ENCODE measurements around the gene DHX29. TPM values are rescaled to one million over a fixed set of nuclear protein-coding genes. Genes with fewer than 3 reads are reported as not detected.
"Not testable (repeated sequence)": the region's sequence is repeated elsewhere in the genome, so short reads cannot be mapped to it uniquely, and the experiment has no call there.

DHX29 gene
- total RNA-seq, 1 donor from 2014 or later = 20.4 TPM

DNA sequence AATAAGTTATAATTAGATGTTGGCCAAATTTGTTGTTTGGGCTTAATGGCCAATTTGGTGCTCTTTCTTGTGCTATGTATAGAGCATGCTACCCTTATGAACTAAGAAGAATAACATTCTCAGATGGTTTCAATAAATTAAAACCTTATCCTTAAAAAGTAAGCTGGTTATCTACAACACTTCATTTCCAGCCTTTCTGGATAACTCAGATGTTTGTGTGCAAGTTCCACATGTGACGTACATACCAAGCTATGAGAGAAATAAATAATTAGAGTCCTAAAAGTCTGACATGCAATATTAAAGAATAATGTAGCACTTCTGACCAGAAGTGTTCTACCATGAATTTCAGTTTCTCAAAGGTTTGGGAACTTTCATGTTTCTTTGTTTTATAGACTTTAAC lies 12.0 kb upstream of the DHX29 start:
- Histone ChIP-seq H3K4me1 (ENCODE audit: control insufficient read depth in 3 of 3, insufficient read depth in 3 of 3, low read length in 3 of 3) (peaks cover 0 to 4% (median 0%) of the 10 kb centered on the region in 3 donors), H3K4me3 (ENCODE audit: low read length in 3 of 3) (no peak overlapping the region), H3K36me3 (ENCODE audit: control insufficient read depth in 3 of 3, insufficient read depth in 3 of 3, low read length in 3 of 3) (peaks cover 0 to 4% (median 0%) of the 10 kb centered on the region in 3 donors), H3K27ac (ENCODE audit: low read depth, low read length) (no peak overlapping the region), H3K9ac (ENCODE audit: low read depth in 1 of 3, low read length in 3 of 3) (no peak overlapping the region), H3K27me3 (ENCODE audit: control insufficient read depth in 3 of 3, insufficient read depth in 3 of 3, low read length in 3 of 3) (no peaks in the 10 kb centered on the region), H3K9me3 (ENCODE audit: control insufficient read depth in 3 of 3, low read length in 3 of 3) (no peaks in the 10 kb centered on the region)

DNA sequence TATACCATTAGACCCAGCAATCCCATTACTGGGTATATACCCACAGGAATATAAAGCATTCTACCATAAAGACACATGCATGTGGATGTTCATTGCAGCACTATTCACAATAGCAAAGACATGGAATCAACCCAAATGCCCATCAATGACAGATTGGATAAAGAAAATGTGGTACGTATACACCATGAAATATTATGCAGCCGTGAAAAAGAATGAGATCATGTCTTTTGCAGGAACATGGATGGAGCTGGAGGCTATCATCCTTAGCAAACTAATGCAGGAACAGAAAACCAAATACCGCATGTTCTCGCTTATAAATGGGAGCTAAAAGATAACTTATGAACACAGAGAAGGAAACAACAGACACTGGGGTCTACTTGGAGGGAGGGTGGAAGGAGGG lies 10.7 kb upstream of the DHX29 start:
- not testable (repeated sequence) for H3K4me3 ChIP-seq (ENCODE audit: low read length in 3 of 3); H3K9me3 ChIP-seq (ENCODE audit: control insufficient read depth in 3 of 3, low read length in 3 of 3); H3K9ac ChIP-seq (ENCODE audit: low read depth in 1 of 3, low read length in 3 of 3); H3K4me1 ChIP-seq (ENCODE audit: control insufficient read depth in 3 of 3, insufficient read depth in 3 of 3, low read length in 3 of 3); H3K27ac ChIP-seq (ENCODE audit: low read depth, low read length); H3K36me3 ChIP-seq (ENCODE audit: control insufficient read depth in 3 of 3, insufficient read depth in 3 of 3, low read length in 3 of 3); H3K27me3 ChIP-seq (ENCODE audit: control insufficient read depth in 3 of 3, insufficient read depth in 3 of 3, low read length in 3 of 3)

DNA sequence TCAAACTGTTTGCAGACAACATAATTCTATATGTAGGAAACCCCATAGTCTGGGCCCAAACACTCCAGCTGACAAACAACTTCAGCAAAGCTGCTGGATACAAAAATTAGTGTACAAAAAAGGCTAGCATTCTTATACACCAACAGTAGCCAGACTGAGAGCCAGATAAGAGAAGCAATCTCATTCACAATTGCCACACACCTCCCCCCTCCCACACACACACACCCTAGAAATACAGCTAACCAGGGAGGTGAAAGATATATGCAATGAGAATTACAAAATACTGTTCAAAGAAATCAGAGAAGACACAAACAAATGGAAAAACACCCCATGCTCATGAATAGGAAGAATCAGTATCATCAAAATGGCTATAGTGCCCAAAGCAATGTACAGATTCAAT lies 9.3 kb upstream of the DHX29 start:
- H3K9ac ChIP-seq (ENCODE audit: low read depth in 1 of 3, low read length in 3 of 3) = no peak overlapping the region
- no peaks in the 10 kb centered on the region for H3K9me3 ChIP-seq (ENCODE audit: control insufficient read depth in 3 of 3, low read length in 3 of 3)
- no peak overlapping the region for H3K27ac ChIP-seq (ENCODE audit: low read depth, low read length)
- no peaks in the 10 kb centered on the region for H3K27me3 ChIP-seq (ENCODE audit: control insufficient read depth in 3 of 3, insufficient read depth in 3 of 3, low read length in 3 of 3)
- no peaks in the 10 kb centered on the region for H3K36me3 ChIP-seq (ENCODE audit: control insufficient read depth in 3 of 3, insufficient read depth in 3 of 3, low read length in 3 of 3)
- no peak overlapping the region for H3K4me3 ChIP-seq (ENCODE audit: low read length in 3 of 3)
- H3K4me1 ChIP-seq (ENCODE audit: control insufficient read depth in 3 of 3, insufficient read depth in 3 of 3, low read length in 3 of 3) = peaks cover 0 to 10% (median 5%) of the 10 kb centered on the region in 3 donors

DNA sequence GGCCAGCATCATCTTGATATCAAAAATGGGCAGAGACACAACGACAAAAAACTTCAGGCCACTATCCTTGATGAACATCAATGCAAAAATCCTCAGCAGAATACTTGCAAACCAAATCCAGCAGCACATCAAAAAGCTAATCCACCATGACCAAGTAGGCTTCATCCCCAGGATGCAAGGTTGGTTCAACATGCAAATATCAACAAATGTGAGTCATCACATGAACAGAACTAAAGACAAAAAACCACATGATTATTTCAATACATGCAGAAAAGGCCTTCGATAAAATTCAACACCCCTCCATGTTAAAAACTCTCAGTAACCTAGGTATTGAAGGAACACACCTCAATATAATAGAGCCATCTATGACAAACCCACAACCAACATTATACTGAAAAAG lies 8.8 kb upstream of the DHX29 start:
- Histone ChIP-seq H3K9me3 (ENCODE audit: control insufficient read depth in 3 of 3, low read length in 3 of 3) (no peaks in the 10 kb centered on the region), H3K4me1 (ENCODE audit: control insufficient read depth in 3 of 3, insufficient read depth in 3 of 3, low read length in 3 of 3) (peaks cover 0 to 10% (median 5%) of the 10 kb centered on the region in 3 donors), H3K4me3 (ENCODE audit: low read length in 3 of 3) (no peak overlapping the region), H3K9ac (ENCODE audit: low read depth in 1 of 3, low read length in 3 of 3) (no peak overlapping the region), H3K27me3 (ENCODE audit: control insufficient read depth in 3 of 3, insufficient read depth in 3 of 3, low read length in 3 of 3) (no peaks in the 10 kb centered on the region), H3K36me3 (ENCODE audit: control insufficient read depth in 3 of 3, insufficient read depth in 3 of 3, low read length in 3 of 3) (no peaks in the 10 kb centered on the region), H3K27ac (ENCODE audit: low read depth, low read length) (no peak overlapping the region)

DNA sequence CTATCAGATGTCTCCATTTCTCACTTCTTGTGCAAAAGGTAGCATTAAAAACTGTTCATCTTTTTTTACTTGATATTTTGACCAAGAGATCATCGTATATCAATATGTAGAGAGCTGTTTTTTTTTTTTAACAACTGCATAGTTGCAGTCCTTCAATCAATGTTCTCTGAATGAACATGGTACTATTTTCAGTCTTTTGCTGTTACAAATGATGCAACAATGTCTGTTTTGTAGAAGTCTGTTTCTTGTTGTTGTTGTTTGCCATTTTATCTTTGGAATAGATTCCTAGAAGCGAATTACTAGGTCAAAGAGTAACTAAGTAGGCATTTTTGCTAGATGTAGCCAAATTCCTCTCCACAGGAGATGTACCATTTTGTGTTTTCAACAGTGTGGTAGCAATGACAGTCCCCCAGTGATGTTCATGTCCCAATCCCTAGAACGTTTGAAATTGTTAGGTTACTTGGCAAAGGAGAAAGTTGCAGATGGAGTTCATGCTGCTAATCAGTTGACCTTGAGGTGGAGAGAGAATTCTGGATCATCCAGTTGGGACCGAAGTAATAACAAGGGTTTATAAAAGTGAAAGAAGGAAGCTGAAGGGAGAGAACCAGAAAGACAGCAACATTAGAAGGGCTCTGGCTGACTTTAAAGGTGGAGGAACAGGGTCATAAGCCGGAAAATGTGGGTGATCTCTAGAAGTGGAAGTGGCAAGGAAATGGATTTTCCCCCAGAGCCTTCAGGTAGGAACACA lies 6.5 kb upstream of the DHX29 start:
- Histone ChIP-seq H3K27ac (ENCODE audit: low read depth, low read length) (no peak overlapping the region), H3K4me1 (ENCODE audit: control insufficient read depth in 3 of 3, insufficient read depth in 3 of 3, low read length in 3 of 3) (peaks cover 7 to 15% (median 12%) of the 10 kb centered on the region in 3 donors), H3K4me3 (ENCODE audit: low read length in 3 of 3) (no peak overlapping the region), H3K9me3 (ENCODE audit: control insufficient read depth in 3 of 3, low read length in 3 of 3) (no peaks in the 10 kb centered on the region), H3K27me3 (ENCODE audit: control insufficient read depth in 3 of 3, insufficient read depth in 3 of 3, low read length in 3 of 3) (no peaks in the 10 kb centered on the region), H3K36me3 (ENCODE audit: control insufficient read depth in 3 of 3, insufficient read depth in 3 of 3, low read length in 3 of 3) (no peaks in the 10 kb centered on the region), H3K9ac (ENCODE audit: low read depth in 1 of 3, low read length in 3 of 3) (no peak overlapping the region)

DNA sequence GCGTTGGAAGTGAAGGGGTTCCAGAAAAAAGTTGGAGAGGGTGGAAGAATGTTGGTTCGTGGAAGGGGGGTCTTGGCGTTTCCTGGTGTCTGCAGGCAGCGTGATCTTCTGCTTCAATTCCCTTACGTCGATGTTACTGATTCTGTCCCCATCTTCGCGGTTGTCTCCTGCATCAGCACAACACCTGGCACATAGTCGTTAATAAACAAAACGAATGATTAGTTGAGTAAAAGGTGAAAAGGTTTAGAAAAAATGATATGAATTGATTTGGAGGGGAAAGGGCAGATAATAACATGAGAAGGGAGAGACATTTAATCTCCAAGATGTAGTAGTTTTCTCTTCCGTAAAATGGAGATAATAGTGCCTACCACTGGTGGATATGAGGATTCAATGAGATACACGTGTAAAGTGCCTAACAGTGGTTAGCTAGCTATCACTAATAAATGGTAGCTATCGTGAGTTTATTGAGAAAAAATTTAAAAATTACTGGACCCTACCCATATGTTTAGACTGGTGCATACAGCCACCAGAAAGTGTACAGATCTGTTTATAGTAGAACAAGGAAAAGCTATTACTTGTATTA lies 851 bp upstream of the DHX29 start:
- H3K27me3 ChIP-seq (ENCODE audit: control insufficient read depth in 3 of 3, insufficient read depth in 3 of 3, low read length in 3 of 3) = no peaks in the 10 kb centered on the region
- peak overlapping the region; percentile 90 for H3K27ac ChIP-seq (ENCODE audit: low read depth, low read length)
- no peaks in the 10 kb centered on the region for H3K36me3 ChIP-seq (ENCODE audit: control insufficient read depth in 3 of 3, insufficient read depth in 3 of 3, low read length in 3 of 3)
- peak overlapping the region; percentile 82 to 98 (median 88) for H3K4me3 ChIP-seq (ENCODE audit: low read length in 3 of 3)
- H3K4me1 ChIP-seq (ENCODE audit: control insufficient read depth in 3 of 3, insufficient read depth in 3 of 3, low read length in 3 of 3) = peaks cover 25 to 38% (median 27%) of the 10 kb centered on the region in 3 donors
- H3K9me3 ChIP-seq (ENCODE audit: control insufficient read depth in 3 of 3, low read length in 3 of 3) = no peaks in the 10 kb centered on the region
- peak overlapping the region; percentile 95 to 98 (median 95) for H3K9ac ChIP-seq (ENCODE audit: low read depth in 1 of 3, low read length in 3 of 3)

DNA sequence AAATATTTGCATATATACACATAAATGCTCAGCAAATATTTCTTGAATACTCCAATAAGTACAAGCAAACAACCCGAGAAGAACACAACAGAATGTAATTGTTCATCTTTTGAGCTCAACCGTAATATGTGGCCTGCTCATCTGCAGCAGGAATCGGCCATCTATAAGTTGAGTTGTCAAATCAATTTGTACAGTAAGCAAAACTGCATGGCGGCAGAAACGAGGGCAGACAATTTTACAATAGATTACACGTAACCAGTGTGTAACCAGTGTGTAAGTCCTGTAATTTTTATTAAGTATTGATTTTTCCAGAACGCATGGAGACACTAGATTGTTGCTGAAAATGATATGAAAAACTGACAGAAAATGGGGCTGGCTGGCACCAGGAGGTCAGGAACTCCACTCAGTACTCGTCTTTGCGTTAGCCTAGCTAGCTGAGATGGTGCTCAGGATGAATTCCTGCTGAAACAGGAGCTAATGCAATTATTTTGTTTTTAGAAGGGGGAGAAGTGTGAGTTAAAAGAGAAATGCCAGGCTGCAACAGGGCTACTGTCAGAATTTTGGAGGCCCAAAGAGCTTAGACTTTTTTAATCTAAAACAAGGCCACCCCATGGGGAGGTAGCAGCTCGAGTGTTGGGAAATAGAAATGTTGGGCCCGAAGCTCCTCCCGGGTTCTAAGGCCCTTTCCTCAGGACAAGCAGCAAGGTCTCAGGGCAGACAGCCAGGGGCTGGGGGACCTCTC lies 682 bp downstream of the DHX29 start:
- no peaks in the 10 kb centered on the region for H3K9me3 ChIP-seq (ENCODE audit: control insufficient read depth in 3 of 3, low read length in 3 of 3)
- H3K9ac ChIP-seq (ENCODE audit: low read depth in 1 of 3, low read length in 3 of 3) = peak overlapping the region; percentile 95 to 98 (median 95)
- peaks cover 0 to 1% (median 0%) of the 10 kb centered on the region in 3 donors for H3K36me3 ChIP-seq (ENCODE audit: control insufficient read depth in 3 of 3, insufficient read depth in 3 of 3, low read length in 3 of 3)
- peaks cover 27 to 38% (median 27%) of the 10 kb centered on the region in 3 donors for H3K4me1 ChIP-seq (ENCODE audit: control insufficient read depth in 3 of 3, insufficient read depth in 3 of 3, low read length in 3 of 3)
- peak overlapping the region; percentile 90 for H3K27ac ChIP-seq (ENCODE audit: low read depth, low read length)
- peak overlapping the region; percentile 82 to 98 (median 88) for H3K4me3 ChIP-seq (ENCODE audit: low read length in 3 of 3)
- H3K27me3 ChIP-seq (ENCODE audit: control insufficient read depth in 3 of 3, insufficient read depth in 3 of 3, low read length in 3 of 3) = no peaks in the 10 kb centered on the region

DNA sequence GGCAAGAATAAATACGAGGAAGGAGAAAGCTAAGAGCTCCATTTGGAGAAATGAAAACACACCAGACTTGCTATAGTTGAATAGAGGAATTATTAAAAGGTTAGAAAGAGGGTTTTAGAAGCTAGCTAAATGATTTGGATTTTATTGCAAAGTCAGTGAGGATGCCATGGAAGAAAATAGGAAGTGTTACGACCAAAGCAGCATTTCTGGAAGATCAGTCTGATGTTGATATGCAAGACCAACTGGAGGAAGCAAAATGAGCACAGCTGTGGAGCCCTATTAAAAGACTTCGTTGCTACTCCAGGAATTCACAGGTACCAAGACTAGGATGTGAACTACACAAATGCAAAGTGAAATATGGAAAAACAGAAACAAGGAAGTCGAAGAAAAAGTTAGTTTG lies 2.1 kb downstream of the DHX29 start:
- no peak overlapping the region for H3K9ac ChIP-seq (ENCODE audit: low read depth in 1 of 3, low read length in 3 of 3)
- no peaks in the 10 kb centered on the region for H3K27me3 ChIP-seq (ENCODE audit: control insufficient read depth in 3 of 3, insufficient read depth in 3 of 3, low read length in 3 of 3)
- no peak overlapping the region for H3K27ac ChIP-seq (ENCODE audit: low read depth, low read length)
- peaks cover 27 to 38% (median 27%) of the 10 kb centered on the region in 3 donors for H3K4me1 ChIP-seq (ENCODE audit: control insufficient read depth in 3 of 3, insufficient read depth in 3 of 3, low read length in 3 of 3)
- peaks cover 4 to 6% (median 6%) of the 10 kb centered on the region in 3 donors for H3K36me3 ChIP-seq (ENCODE audit: control insufficient read depth in 3 of 3, insufficient read depth in 3 of 3, low read length in 3 of 3)
- peak overlapping the region; percentile 16 to 98 (median 22) for H3K4me3 ChIP-seq (ENCODE audit: low read length in 3 of 3)
- no peaks in the 10 kb centered on the region for H3K9me3 ChIP-seq (ENCODE audit: control insufficient read depth in 3 of 3, low read length in 3 of 3)

DNA sequence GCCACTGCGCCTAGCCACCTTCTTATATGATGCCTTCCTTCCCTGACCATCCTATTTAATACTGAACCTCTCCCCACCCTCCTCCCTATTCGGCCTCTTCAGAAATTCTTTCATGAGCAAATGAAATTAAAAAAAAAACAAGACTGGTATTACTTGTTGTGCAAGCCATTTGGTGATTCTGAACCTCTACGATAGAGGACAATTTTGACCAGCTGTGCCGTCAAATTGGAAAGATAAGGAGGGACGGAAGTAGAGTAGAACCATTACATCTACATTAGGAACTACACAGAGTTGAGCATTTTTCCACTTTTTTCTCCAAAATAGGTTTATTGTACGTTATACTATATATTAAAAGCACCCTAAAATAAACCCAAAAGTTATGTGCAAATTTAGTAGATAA lies 2.9 kb downstream of the DHX29 start:
- Histone ChIP-seq H3K4me3 (ENCODE audit: low read length in 3 of 3) (no peak overlapping the region), H3K9ac (ENCODE audit: low read depth in 1 of 3, low read length in 3 of 3) (no peak overlapping the region), H3K27me3 (ENCODE audit: control insufficient read depth in 3 of 3, insufficient read depth in 3 of 3, low read length in 3 of 3) (no peaks in the 10 kb centered on the region), H3K36me3 (ENCODE audit: control insufficient read depth in 3 of 3, insufficient read depth in 3 of 3, low read length in 3 of 3) (peaks cover 4 to 6% (median 6%) of the 10 kb centered on the region in 3 donors), H3K27ac (ENCODE audit: low read depth, low read length) (no peak overlapping the region), H3K4me1 (ENCODE audit: control insufficient read depth in 3 of 3, insufficient read depth in 3 of 3, low read length in 3 of 3) (peaks cover 25 to 35% (median 26%) of the 10 kb centered on the region in 3 donors), H3K9me3 (ENCODE audit: control insufficient read depth in 3 of 3, low read length in 3 of 3) (no peaks in the 10 kb centered on the region)
